LNCaP clone FGC (cell line): ENCODE measurements around the gene HOTAIR.

Experiments
- DNase-seq: peaks from one replicate; pipeline ENCODE4 v3.0.0-alpha.2; 2011; ENCODE audit warnings: low read depth
- H3K4me3 ChIP-seq: 2 replicates; pipeline ENCODE4 v1.5.1; 2011; ENCODE audit warnings: mild to moderate bottlenecking, low read depth, low read length, control low read depth
- TF ChIP-seq, protein P1 (sequence below): IDR thresholded peaks from 2 replicates; pipeline ENCODE4 v1.5.1; 2012; ENCODE audit warnings: mild to moderate bottlenecking; ENCODE audit not compliant: control insufficient read depth, insufficient read depth; ENCODE audit errors: extremely low read depth

The HOTAIR gene

DNA sequence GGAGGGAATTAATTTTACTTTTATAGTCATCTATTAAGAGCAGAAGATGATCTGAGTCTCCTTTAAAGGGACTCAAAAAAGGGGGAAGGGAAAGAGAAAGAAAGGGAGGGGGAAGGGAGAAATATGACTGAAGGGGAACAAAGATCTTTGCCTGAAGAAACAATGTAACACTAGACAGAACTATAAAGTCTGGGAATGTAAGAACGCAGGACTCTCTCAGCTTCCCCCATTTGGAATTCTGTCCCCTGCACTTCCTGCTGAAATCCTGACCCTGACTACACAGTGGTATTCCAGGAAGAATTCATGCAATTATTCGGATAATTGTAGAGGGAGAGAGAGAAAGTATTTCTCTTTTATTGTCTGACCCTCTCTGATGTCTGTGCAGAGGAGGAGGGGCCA, 10.4 kb downstream of the HOTAIR start:
- no peak overlapping the region for H3K4me3 ChIP-seq
- DNase-seq: no peak
- TF ChIP-seq, protein P1, sequence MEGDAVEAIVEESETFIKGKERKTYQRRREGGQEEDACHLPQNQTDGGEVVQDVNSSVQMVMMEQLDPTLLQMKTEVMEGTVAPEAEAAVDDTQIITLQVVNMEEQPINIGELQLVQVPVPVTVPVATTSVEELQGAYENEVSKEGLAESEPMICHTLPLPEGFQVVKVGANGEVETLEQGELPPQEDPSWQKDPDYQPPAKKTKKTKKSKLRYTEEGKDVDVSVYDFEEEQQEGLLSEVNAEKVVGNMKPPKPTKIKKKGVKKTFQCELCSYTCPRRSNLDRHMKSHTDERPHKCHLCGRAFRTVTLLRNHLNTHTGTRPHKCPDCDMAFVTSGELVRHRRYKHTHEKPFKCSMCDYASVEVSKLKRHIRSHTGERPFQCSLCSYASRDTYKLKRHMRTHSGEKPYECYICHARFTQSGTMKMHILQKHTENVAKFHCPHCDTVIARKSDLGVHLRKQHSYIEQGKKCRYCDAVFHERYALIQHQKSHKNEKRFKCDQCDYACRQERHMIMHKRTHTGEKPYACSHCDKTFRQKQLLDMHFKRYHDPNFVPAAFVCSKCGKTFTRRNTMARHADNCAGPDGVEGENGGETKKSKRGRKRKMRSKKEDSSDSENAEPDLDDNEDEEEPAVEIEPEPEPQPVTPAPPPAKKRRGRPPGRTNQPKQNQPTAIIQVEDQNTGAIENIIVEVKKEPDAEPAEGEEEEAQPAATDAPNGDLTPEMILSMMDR: no peak

DNA sequence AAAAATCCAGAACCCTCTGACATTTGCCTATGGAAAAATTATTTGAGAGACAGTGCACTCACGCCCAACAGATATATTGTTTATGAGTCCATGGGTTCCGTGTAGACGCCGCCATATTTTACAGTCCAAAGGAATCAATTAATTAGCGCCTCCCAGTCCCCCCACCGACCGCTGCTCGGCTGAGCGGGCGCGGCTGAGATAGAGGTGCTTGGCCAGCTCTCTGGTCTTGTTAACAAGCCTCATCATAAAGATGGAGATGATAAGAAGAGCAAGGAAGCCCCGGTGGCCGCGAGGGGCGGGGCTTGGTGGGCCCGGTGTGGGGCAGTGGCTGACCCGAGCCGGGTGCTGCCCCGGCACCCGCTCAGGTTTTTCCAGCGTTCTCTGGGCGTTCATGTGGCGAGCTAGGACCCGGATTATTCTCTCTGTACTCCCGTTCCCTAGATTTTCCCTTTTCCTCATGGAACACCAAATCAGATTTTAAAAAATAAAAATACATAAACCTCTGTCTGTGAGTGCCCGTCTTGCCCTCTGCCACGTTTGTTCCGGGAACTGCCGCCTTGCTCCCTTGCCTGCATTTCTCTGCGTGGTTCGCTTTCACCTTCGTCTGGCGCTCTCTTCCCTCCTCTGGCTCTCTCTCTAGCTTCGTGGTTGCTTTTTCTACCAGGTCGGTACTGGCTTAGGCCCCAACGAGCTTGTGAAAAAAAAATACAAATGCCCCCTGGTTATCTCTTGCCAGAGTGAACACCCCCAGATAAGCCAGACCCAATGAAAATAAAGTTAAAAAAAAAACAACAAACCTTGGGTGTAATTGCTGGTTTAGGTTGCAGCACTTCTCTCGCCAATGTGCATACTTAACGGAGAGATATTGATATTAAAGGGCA, 11.1 kb downstream of the HOTAIR start:
- TF ChIP-seq, protein P1: no peak

DNA sequence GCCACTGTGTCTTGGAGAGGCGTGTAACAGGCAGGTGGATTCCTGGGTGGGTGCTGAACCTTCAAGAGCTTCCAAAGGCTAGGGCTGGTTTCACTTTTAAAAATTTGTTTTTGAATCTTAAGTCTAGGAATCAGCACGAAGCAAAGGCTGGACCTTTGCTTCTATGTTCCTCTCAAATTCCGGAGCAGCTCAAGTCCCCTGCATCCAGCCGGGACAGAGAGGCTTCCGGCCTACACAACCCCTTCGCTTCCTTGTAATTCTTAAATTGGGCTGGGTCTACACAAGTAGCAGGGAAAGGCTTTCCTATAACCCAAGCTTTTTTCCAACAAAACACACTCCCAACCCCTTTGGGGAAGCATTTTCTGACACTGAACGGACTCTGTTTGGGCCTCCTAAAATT, 11.7 kb downstream of the HOTAIR start:
- no peak overlapping the region for H3K4me3 ChIP-seq
- TF ChIP-seq, protein P1: no peak
- no peak for DNase-seq

More for the DNA sequence above, 11.1 kb downstream of the HOTAIR start:
- no peak for DNase-seq
- H3K4me3 ChIP-seq: no peak overlapping the region

DNA sequence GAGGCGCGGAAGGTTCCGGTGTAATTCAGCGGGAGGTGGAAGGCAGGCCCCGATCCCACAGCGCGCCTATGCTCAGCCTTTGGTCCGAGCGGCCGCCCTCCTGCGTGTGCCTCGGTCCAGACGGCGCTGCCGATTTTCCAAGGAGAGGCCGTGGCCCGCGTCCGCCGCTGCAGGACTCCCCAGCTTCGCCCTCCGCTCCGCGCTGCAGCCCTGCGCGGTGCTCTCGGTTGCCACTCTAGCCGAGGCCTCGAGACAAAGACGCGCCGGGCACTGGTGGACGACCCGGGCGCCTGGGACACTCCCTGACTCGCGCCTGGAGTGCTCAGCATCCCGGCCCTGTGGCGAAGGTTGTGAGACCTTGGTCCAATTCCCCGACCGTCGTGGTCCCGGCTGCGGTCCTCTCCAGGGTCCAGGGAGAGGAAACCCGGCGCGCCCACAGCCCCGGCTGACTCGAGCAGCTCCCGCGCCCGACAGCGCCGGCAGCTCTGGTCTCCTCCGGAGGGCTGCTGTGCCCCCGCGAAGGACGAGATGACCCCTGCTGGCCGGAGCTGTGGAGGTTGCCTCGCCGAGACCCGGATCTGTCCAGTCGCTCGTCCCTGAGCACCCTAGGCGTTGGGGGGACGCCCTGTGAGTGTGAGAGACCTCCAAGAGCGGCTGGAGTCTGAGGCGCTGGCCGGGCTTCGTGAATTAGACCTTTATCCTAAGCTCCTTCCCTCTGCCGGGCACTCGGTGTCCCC, 13.6 kb downstream of the HOTAIR start:
- DNase-seq: no peak
- TF ChIP-seq, protein P1: no peak
- no peak overlapping the region for H3K4me3 ChIP-seq

DNA sequence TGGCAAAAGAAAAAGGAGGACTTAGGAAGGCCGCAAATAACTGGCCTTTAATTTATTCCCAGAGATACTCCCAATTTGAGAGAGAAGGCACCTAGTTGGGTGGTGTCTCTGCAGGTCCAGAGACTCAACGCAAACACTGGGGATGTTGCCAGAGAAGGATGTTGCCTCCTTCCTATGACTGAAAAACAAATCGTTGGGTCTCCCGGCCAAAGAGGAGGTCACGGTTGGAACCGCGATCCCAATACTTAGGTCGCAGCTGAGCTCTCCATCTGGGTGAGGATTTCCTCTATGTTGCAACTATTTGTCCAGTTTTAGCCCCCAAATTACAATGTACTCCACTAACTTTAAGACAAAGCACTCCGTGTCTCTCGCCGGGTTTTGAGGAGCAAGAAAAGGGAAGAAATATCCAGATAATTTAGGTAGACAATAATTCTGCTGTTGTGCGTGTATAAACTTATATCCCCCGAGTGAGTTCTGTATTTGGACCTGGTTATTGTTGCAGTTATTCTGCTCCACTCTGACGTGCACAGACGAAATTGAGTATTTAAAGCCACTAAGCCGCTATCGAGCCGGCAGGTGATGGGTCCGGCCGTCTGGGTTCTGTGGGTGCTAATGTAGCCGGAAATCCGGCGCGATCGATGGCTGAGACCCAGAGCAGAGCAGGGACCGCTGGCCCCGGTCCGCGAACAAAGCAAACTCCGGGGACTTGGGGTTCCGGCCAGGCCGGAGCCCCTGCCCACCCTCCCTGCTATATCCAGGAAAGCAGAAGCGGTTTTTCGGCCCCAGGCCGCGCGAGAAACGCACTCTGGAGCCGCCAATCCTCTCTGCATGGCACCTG, 14.3 kb downstream of the HOTAIR start:
- no peak for DNase-seq
- no peak overlapping the region for H3K4me3 ChIP-seq
- TF ChIP-seq, protein P1: no peak

DNA sequence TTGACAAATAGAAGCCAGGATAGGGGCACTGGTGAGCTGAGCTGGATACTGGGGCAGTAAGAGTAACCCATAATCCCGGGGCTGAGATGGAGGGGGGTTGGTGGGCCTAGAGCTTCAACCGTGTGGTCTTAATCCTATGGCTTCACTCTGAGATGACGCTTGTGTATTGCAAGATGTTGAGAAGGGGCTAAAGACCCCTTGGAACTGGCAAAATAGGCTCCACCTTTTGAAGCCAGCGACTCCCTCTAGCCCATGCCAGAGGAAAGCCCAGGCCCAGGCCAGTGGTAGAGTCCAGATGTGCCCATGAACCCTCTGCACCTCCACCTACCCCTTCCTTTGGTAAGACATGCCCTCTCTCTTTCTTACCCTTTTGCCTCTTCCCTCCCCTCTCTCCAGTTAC, 15.4 kb downstream of the HOTAIR start:
- DNase-seq: no peak

More for the DNA sequence above, 15.4 kb downstream of the HOTAIR start:
- no peak overlapping the region for H3K4me3 ChIP-seq
- TF ChIP-seq, protein P1: no peak
